Endodermal cell (in vitro differentiated cells): ENCODE measurements around the gene AFF3. TPM values are rescaled to one million over a fixed set of nuclear protein-coding genes. Genes with fewer than 3 reads are reported as not detected.

ENCODE experiments used
- DNase-seq: peaks from one replicate; pipeline ENCODE4 v3.0.0-alpha.2; 2017
- H3K27ac ChIP-seq: 2 replicates; pipeline ENCODE4 v1.5.1; 2013; ENCODE audit warnings: mild to moderate bottlenecking, low read depth, low read length, moderate library complexity
- H3K27me3 ChIP-seq: 2 replicates; pipeline ENCODE4 v1.6.1; 2013; ENCODE audit warnings: mild to moderate bottlenecking, low read length, moderate library complexity; ENCODE audit not compliant: insufficient read depth, control insufficient read depth, poor library complexity, severe bottlenecking
- H3K36me3 ChIP-seq: 2 replicates; pipeline ENCODE4 v1.7.0; 2013; ENCODE audit warnings: mild to moderate bottlenecking, low read length, moderate library complexity; ENCODE audit not compliant: control insufficient read depth, insufficient read depth
- H3K4me1 ChIP-seq: one replicate; pipeline ENCODE4 v1.7.0; 2013; ENCODE audit warnings: low read length; ENCODE audit not compliant: control insufficient read depth, insufficient read depth
- H3K4me3 ChIP-seq: 2 replicates; pipeline ENCODE4 v1.5.1; 2013; ENCODE audit warnings: mild to moderate bottlenecking, low read length, moderate library complexity
- H3K9ac ChIP-seq: 2 replicates; pipeline ENCODE4 v1.6.1; 2013; ENCODE audit warnings: mild to moderate bottlenecking, low read length, moderate library complexity; ENCODE audit not compliant: poor library complexity, severe bottlenecking; ENCODE audit errors: extremely low read depth
- H3K9me3 ChIP-seq: 2 replicates; pipeline ENCODE4 v1.6.1; 2013; ENCODE audit warnings: mild to moderate bottlenecking, low read length, moderate library complexity; ENCODE audit not compliant: control insufficient read depth
- H3K27ac Mint-ChIP-seq: 2 replicates; pipeline ENCODE4 v1.8.0; 2020; ENCODE audit warnings: mixed read lengths
- H3K27me3 Mint-ChIP-seq: 2 replicates; pipeline ENCODE4 v1.8.0; 2021; ENCODE audit warnings: mild to moderate bottlenecking, mixed read lengths; ENCODE audit not compliant: insufficient read depth
- H3K36me3 Mint-ChIP-seq: 2 replicates; pipeline ENCODE4 v1.8.0; 2020; ENCODE audit warnings: low read depth, mixed read lengths
- H3K4me1 Mint-ChIP-seq: 2 replicates; pipeline ENCODE4 v1.8.0; 2020; ENCODE audit warnings: mixed read lengths
- H3K4me3 Mint-ChIP-seq: 2 replicates; pipeline ENCODE4 v1.8.0; 2020; ENCODE audit warnings: mild to moderate bottlenecking, moderate library complexity, mixed read lengths
- H3K9me3 Mint-ChIP-seq: 2 replicates; pipeline ENCODE4 v1.8.0; 2020; ENCODE audit warnings: mild to moderate bottlenecking, mixed read lengths
- CTCF ChIP-seq: fragments of 200-600 bp; sonication (generic); conservative IDR thresholded peaks from 2 replicates; pipeline ENCODE4 v1.5.0; 2021; ENCODE audit warnings: antibody characterized with exemption, mild to moderate bottlenecking
- WGBS, 2 experiments: methylation state at CpG; one replicate each; pipeline versions ENCODE4 v1.1.5 to v1.1.7; 2013; ENCODE audit warnings: missing lambda C conversion rate in 2 of 2, mixed read lengths in 1 of 2; ENCODE audit not compliant: insufficient coverage in 1 of 2, insufficient read length in 1 of 2; 5-methylcytosine and 5-hydroxymethylcytosine counted together
- total RNA-seq, 2 donors: library from RNA; stranded (reverse); fragmentation: NEBNext Ultra II Directional in 1 of 2; extraction: Animal tissue kit (Norgen Biotek cat#: 25700) in 1 of 2; gene quantifications; 2 replicates in 1 of 2; 3 replicates in 1 of 2; pipeline ENCODE4 v1.2.1, GENCODE V29; 2021

AFF3 gene
- total RNA-seq, 2 donors from 2014 or later, result 0.62 to 0.73 TPM

GRCh38 chr2:99827296-99827999, 314.9 kb downstream of the AFF3 start:
- Mint-ChIP-seq H3K27me3 (peaks cover 10% of the 10 kb centered on the region), H3K4me1 (peaks cover 2% of the 10 kb centered on the region), H3K27ac (no peak overlapping the region), H3K36me3 (no peaks in the 10 kb centered on the region), H3K9me3 (no peaks in the 10 kb centered on the region), H3K4me3 (no peak overlapping the region)
- Histone ChIP-seq H3K27ac (no peak overlapping the region), H3K36me3 (no peaks in the 10 kb centered on the region), H3K27me3 (peaks cover 8% of the 10 kb centered on the region), H3K9ac (no peak overlapping the region), H3K4me1 (peaks cover 2% of the 10 kb centered on the region), H3K4me3 (no peak overlapping the region), H3K9me3 (no peaks in the 10 kb centered on the region)
- TF ChIP-seq CTCF, result no peak
- WGBS, 2 experiments, result 92 to 97% methylated on average over 6 to 8 of the region's 8 CpGs
- no peak for DNase-seq

DNA sequence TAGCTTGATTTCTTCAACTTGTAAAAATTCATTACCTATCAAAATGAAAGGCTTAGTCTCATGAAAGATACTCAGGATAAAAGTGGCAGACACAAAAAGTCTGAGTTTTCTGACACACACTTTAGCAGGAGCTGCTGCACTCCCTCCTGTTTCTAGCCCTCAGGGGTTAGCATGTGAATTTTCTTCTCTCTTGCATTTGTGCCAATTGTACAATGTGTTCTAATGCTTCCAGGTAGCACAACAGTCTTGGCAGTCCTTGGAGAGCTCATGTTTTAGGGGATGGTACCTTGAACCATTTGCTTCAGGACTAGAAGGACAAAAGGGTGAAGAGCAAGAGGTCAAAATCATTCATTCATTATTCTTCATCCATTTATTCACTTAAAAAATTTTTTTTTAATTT, 316.8 kb downstream of the AFF3 start:
- H3K36me3 ChIP-seq, result no peaks in the 10 kb centered on the region
- Mint-ChIP-seq H3K36me3 (no peaks in the 10 kb centered on the region), H3K9me3 (no peaks in the 10 kb centered on the region), H3K27ac (no peak overlapping the region), H3K27me3 (peaks cover 10% of the 10 kb centered on the region), H3K4me3 (no peak overlapping the region), H3K4me1 (no peaks in the 10 kb centered on the region)
- H3K9me3 ChIP-seq, result no peaks in the 10 kb centered on the region
- no peak for DNase-seq
- no peak overlapping the region for H3K4me3 ChIP-seq
- H3K4me1 ChIP-seq, result peaks cover 2% of the 10 kb centered on the region
- H3K27me3 ChIP-seq, result peaks cover 8% of the 10 kb centered on the region
- TF ChIP-seq CTCF, result no peak
- H3K27ac ChIP-seq, result no peak overlapping the region
- no peak overlapping the region for H3K9ac ChIP-seq

DNA sequence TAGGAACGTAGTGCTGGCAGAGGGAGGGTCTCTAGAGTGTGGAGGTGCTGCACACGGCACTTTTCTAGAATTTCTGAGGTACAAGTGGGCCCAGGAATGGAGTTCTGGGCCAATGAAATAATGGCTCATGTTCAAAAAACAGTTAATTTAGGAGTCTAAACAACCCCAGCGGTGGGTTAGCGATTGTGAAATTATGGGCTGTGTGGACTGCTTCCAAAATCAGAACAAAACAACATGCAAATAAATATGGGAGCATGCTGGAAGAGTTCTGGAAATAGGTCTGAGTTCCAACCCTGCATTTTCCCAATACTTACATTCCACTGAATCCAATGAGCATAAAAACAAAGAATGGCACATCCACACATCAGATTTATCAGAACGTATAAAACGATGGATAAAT, 317.6 kb downstream of the AFF3 start:
- TF ChIP-seq CTCF, result no peak
- no peaks in the 10 kb centered on the region for H3K9me3 Mint-ChIP-seq
- peaks cover 10% of the 10 kb centered on the region for H3K27me3 Mint-ChIP-seq
- H3K4me3 Mint-ChIP-seq, result no peak overlapping the region
- H3K27ac ChIP-seq, result no peak overlapping the region
- peaks cover 8% of the 10 kb centered on the region for H3K27me3 ChIP-seq
- WGBS, 2 experiments, result 90 to 100% methylated on average over 2 to 4 of the region's 6 CpGs
- H3K9me3 ChIP-seq, result no peaks in the 10 kb centered on the region
- H3K36me3 Mint-ChIP-seq, result no peaks in the 10 kb centered on the region
- H3K4me1 ChIP-seq, result peaks cover 2% of the 10 kb centered on the region
- H3K4me1 Mint-ChIP-seq, result no peaks in the 10 kb centered on the region
- no peaks in the 10 kb centered on the region for H3K36me3 ChIP-seq
- no peak overlapping the region for H3K4me3 ChIP-seq
- no peak overlapping the region for H3K27ac Mint-ChIP-seq
- no peak for DNase-seq
- no peak overlapping the region for H3K9ac ChIP-seq
